A673 (cell line): ENCODE results near the gene ROBO4. TPM values are rescaled to one million over a fixed set of nuclear protein-coding genes. Genes with fewer than 3 reads are reported as not detected.

Experiments
- BruUV-seq: library from RNA; stranded (reverse); fragments of 400-500 nt; replicated peaks from 2 replicates; lab custom pipeline; 2021; lab: Mats Ljungman, UMichigan
- CTCF ChIA-PET: fragments of 300-600 bp; sonication (Branson Sonifier 250); formaldehyde crosslinking; loops from one replicate; lab custom pipeline; 2022; ENCODE audit warnings: antibody characterized with exemption; lab: Charles Lee
- POLR2A ChIA-PET: fragments of 300-600 bp; sonication (Branson Sonifier 250); formaldehyde crosslinking; loops from one replicate; lab custom pipeline; 2022; ENCODE audit warnings: antibody characterized with exemption; ENCODE audit not compliant: low non-redundant PET; lab: Charles Lee
- DNase-seq: peaks from one replicate; pipeline ENCODE4 v3.0.0-alpha.2; 2015; ENCODE audit warnings: low spot score
- H3K27ac ChIP-seq: fragments of 200-600 bp; sonication (generic); 2 replicates; pipeline ENCODE4 v1.5.1; 2016; ENCODE audit warnings: mixed run types, low read depth, mild to moderate bottlenecking, mixed read lengths, antibody characterized with exemption, low read length; ENCODE audit not compliant: poor library complexity, severe bottlenecking
- H3K27me3 ChIP-seq: fragments of 200-600 bp; sonication (generic); replicated peaks from 2 replicates; pipeline ENCODE4 v1.6.1; 2017; ENCODE audit warnings: mixed run types, low read depth, mild to moderate bottlenecking, mixed read lengths, antibody characterized with exemption, low read length; ENCODE audit not compliant: insufficient read depth, poor library complexity
- H3K36me3 ChIP-seq: fragments of 200-600 bp; sonication (generic); 2 replicates; pipeline ENCODE4 v1.6.1; 2016; ENCODE audit warnings: mixed run types, mild to moderate bottlenecking, mixed read lengths, antibody characterized with exemption, low read length; ENCODE audit not compliant: insufficient read depth, poor library complexity, severe bottlenecking
- H3K4me1 ChIP-seq: fragments of 200-600 bp; sonication (generic); 2 replicates; pipeline ENCODE4 v1.6.1; 2017; ENCODE audit warnings: mixed run types, mild to moderate bottlenecking, mixed read lengths, antibody characterized with exemption, low read length; ENCODE audit not compliant: insufficient read depth, poor library complexity, severe bottlenecking
- H3K4me3 ChIP-seq: fragments of 200-600 bp; sonication (generic); 2 replicates; pipeline ENCODE4 v1.5.1; 2016; ENCODE audit warnings: low read depth, mixed run types, mild to moderate bottlenecking, mixed read lengths, low read length; ENCODE audit not compliant: poor library complexity, severe bottlenecking
- H3K9me3 ChIP-seq: fragments of 200-600 bp; sonication (generic); 2 replicates; pipeline ENCODE4 v1.6.1; 2016; ENCODE audit warnings: mixed run types, low read depth, mild to moderate bottlenecking, mixed read lengths, antibody characterized with exemption, low read length; ENCODE audit not compliant: poor library complexity, severe bottlenecking
- EZH2 ChIP-seq: fragments of 200-600 bp; sonication (generic); IDR thresholded peaks from 2 replicates; pipeline ENCODE4 v1.6.1; 2017; ENCODE audit warnings: borderline replicate concordance, low read depth, mild to moderate bottlenecking, mixed read lengths, antibody characterized with exemption, low read length; ENCODE audit not compliant: poor library complexity, severe bottlenecking
- intact Hi-C: fragments of 100-400 bp; cut with micrococcal nuclease; formaldehyde crosslinking; loops from one replicate; pipeline ENCODE4 v1.10.0; 2022; ENCODE audit not compliant: unreplicated experiment
- total RNA-seq: library from RNA; stranded (reverse); gene quantifications from 2 replicates; pipeline ENCODE4 v1.2.3, GENCODE V29; 2021
- TF ChIP-seq, protein P1 (sequence below): fragments of 300-800, 200-600 bp; sonication (generic); conservative IDR thresholded peaks from 2 replicates; pipeline ENCODE4 v1.5.1; 2017; ENCODE audit warnings: low read depth, mild to moderate bottlenecking, antibody characterized with exemption, low read length, moderate library complexity, mixed read lengths

The ROBO4 gene
- total RNA-seq, 1 experiment from 2014 or later = not detected

DNA sequence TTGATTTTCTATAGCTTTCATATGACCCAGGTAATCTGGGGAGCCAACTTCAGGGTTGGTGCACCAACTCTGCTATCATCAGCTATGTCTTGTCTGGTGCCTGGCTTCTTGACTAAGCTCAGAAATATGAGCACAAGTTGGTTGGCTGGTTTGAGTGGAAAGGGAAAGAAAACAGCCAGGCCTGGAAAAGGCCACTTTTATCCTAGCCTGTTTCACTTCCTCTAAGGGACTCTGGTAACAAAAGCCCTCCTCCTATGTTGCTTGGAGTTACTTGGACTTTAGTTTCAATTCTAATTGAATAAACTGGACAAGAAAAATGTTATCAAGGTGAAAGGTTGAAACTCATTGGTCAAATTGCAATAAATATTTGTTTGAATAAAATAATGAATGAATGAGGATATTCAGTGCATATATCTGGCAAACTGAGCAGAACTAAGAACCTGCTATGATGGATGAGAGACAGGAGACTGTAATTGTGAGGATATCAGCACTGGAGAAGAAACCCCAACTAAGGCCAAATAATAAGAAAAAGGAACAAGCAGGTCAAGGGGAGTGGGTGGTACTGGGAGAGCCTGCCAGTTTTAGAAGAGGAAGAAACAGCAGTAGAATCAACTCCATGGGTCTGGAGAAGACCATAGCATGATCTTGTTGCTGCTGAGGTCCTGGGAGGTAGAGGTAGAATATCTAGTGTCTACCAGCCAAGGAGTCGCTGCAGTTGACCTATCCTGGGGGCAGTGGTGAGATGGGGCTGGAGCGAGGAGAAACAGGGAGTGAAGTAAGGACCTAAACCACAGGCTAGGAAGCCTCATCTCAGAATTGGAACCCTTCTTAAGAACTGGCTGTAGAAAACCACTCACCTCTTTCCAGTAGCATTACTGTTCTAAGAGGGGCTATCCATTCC lies 8.2 kb downstream of the ROBO4 start:
- no TSS peak for BruUV-seq
- intact Hi-C loops = no loop called here
- POLR2A ChIA-PET = no interaction called here

DNA sequence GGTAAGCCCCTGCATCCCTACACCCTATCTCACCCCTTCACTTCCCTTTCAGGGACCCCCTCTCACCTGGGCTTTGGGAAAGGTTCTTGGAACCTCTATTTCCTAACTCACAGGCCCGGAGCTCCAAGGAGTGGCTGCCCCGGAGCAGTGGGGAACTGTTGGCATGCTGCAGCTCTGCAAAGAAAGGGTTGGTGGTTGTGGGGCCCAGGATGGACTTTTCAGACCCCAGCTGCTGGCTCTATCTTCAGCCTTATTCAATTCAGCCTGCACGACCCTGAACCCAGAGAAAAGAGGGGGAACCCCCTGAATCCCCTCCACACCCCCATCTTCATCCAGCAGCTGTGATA lies 10.0 kb downstream of the ROBO4 start:
- no peak for TF ChIP-seq EZH2
- TF ChIP-seq, protein P1, sequence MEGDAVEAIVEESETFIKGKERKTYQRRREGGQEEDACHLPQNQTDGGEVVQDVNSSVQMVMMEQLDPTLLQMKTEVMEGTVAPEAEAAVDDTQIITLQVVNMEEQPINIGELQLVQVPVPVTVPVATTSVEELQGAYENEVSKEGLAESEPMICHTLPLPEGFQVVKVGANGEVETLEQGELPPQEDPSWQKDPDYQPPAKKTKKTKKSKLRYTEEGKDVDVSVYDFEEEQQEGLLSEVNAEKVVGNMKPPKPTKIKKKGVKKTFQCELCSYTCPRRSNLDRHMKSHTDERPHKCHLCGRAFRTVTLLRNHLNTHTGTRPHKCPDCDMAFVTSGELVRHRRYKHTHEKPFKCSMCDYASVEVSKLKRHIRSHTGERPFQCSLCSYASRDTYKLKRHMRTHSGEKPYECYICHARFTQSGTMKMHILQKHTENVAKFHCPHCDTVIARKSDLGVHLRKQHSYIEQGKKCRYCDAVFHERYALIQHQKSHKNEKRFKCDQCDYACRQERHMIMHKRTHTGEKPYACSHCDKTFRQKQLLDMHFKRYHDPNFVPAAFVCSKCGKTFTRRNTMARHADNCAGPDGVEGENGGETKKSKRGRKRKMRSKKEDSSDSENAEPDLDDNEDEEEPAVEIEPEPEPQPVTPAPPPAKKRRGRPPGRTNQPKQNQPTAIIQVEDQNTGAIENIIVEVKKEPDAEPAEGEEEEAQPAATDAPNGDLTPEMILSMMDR = no peak
- CTCF ChIA-PET = no interaction called here
- Histone ChIP-seq H3K4me1 (no peaks in the 10 kb centered on the region), H3K4me3 (no peak overlapping the region), H3K27me3 (peaks cover 34% of the 10 kb centered on the region), H3K9me3 (no peaks in the 10 kb centered on the region), H3K27ac (no peak overlapping the region), H3K36me3 (no peaks in the 10 kb centered on the region)
- POLR2A ChIA-PET = no interaction called here
- intact Hi-C loops = no loop called here
- DNase-seq = no peak
- BruUV-seq = no TSS peak

More for the DNA sequence above, 8.2 kb downstream of the ROBO4 start:
- Histone ChIP-seq H3K4me3 (no peak overlapping the region), H3K36me3 (no peaks in the 10 kb centered on the region), H3K9me3 (no peaks in the 10 kb centered on the region), H3K27ac (no peak overlapping the region), H3K4me1 (no peaks in the 10 kb centered on the region), H3K27me3 (peaks cover 34% of the 10 kb centered on the region)
- CTCF ChIA-PET = interaction anchor here (0.6 to 0.7 kb wide), 2 partner anchors 13 to 15 kb away, joined by 3 read pairs; no protein-coding TSS in a partner anchor
- DNase-seq = no peak
- TF ChIP-seq EZH2 = no peak
- TF ChIP-seq, protein P1 = no peak

DNA sequence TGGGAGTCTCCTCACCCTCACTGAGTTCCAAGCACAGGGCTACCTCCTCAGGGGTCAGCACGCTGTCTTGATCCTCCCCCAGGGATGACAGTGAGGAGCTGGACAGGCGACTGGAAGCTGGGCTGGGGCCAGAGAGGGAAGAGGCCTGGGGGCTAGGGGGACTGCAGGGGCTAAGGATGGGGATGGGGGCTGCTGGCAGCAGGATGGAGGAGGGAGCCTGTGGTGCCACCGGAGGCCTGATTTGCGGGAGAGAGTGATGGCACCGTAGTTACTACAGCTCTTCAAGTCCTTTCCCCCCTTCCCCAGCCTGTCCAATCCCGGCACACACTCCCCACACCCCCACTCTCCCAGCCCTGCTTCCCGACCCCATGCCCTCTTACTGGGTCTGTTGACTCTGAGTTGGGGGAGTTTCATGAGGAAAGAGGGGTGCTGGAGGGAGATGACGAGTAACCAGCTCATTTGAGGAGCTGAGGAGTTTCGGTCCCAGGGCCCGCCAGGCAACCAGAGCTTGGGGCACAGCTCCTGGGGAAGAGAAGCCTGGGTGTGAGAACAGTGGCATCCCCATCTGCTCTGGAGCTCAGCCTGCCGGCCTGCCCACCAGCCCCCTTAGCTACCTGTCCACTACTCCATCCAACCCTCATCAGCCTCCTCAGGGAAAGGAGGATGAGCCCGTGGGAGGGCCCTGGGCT lies 10.5 kb downstream of the ROBO4 start:
- no peaks in the 10 kb centered on the region for H3K4me1 ChIP-seq
- H3K36me3 ChIP-seq = no peaks in the 10 kb centered on the region
- ChIA-PET POLR2A (no interaction called here), CTCF (no interaction called here)
- BruUV-seq = no TSS peak
- DNase-seq = no peak
- no peaks in the 10 kb centered on the region for H3K9me3 ChIP-seq
- intact Hi-C loops = no loop called here
- TF ChIP-seq EZH2 = no peak
- TF ChIP-seq, protein P1 = no peak
- no peak overlapping the region for H3K27ac ChIP-seq
- no peak overlapping the region for H3K4me3 ChIP-seq
- peaks cover 34% of the 10 kb centered on the region for H3K27me3 ChIP-seq
